Uterine smooth muscle cell (primary cell): ENCODE results near the gene EMX2. TPM values are rescaled to one million over a fixed set of nuclear protein-coding genes. Genes with fewer than 3 reads are reported as not detected.

Experiments used
- total RNA-seq: library from RNA; depleted of rRNA; stranded (reverse); fragments of >200 nt; gene quantifications from 2 replicates; pipeline ENCODE4 v1.2.3, GENCODE V29; 2014

The EMX2 gene
- 2.2 and 3.6 TPM in 2 replicates for total RNA-seq

DNA sequence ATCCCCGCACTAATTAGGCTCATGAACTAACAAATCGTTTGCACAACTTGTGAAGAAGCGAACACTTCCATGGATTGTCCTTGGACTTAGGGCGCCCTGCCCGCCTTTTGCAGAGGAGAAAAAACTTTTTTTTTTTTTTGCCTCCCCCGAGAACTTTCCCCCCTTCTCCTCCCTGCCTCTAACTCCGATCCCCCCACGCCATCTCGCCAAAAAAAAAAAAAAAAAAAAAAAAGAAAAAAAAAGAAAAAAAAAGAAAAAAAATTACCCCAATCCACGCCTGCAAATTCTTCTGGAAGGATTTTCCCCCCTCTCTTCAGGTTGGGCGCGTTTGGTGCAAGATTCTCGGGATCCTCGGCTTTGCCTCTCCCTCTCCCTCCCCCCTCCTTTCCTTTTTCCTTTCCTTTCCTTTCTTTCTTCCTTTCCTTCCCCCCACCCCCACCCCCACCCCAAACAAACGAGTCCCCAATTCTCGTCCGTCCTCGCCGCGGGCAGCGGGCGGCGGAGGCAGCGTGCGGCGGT, at the start of gene EMX2:
Gene EMX2 (plus strand): TSS at position 41 of the 519 bp plus-strand sequence. CDS start 522 bp downstream, outside the sequence.

Other genes with a start within 250 kb of the EMX2 start
- gene PDZD8, start 167.3 kb upstream of the EMX2 start, total RNA-seq = 20.8 and 21.1 TPM in 2 replicates